Colonic mucosa (tissue), 4 donors: ENCODE data around the gene SEC31A. TPM values are rescaled to one million over a fixed set of nuclear protein-coding genes. Genes with fewer than 3 reads are reported as not detected.

ENCODE experiments used
- DNase-seq: peaks from one replicate; pipeline ENCODE4 v3.0.0-alpha.2; 2020
- H3K27ac ChIP-seq: fragments of 200-600 bp; one replicate; pipeline ENCODE4 v1.8.0; 2021
- H3K27me3 ChIP-seq: fragments of 200-600 bp; one replicate; pipeline ENCODE4 v1.8.0; 2021
- H3K36me3 ChIP-seq: fragments of 200-600 bp; one replicate; pipeline ENCODE4 v1.8.0; 2021
- H3K4me1 ChIP-seq: fragments of 200-600 bp; one replicate; pipeline ENCODE4 v1.8.0; 2021; ENCODE audit warnings: mild to moderate bottlenecking
- H3K4me3 ChIP-seq: fragments of 200-600 bp; one replicate; pipeline ENCODE4 v1.8.0; 2021
- H3K9ac ChIP-seq, 2 donors: one replicate each; pipeline ENCODE4 v1.7.0; 2013; ENCODE audit warnings: control low read depth in 2 of 2, low read depth in 2 of 2, low read length in 2 of 2
- H3K9me3 ChIP-seq: fragments of 200-600 bp; one replicate; pipeline ENCODE4 v1.8.0; 2021
- intact Hi-C: fragments of 100-400 bp; cut with DNase I; formaldehyde crosslinking; loops from one replicate; pipeline ENCODE4 v1.14.1; 2022
- total RNA-seq, 2 donors: library from RNA; stranded (reverse); fragmentation: NEBNext Ultra II Directional in 1 of 2; extraction: Animal tissue kit (Norgen Biotek cat#: 25700) in 1 of 2; gene quantifications; one replicate each; pipeline ENCODE4 v1.2.1, GENCODE V29; 2021
- TF ChIP-seq, protein P1 (sequence below): fragments of 200-600 bp; IDR thresholded peaks from one replicate; pipeline ENCODE4 v1.8.0; 2022; ENCODE audit warnings: antibody characterized with exemption, mild to moderate bottlenecking
- donor health status: healthy.
- donor health status: DM: no; HTN: no; CAD: no.
- donor health status: DM: no; HTN: no; CAD: no.

SEC31A gene
- total RNA-seq, 2 donors from 2014 or later: 158 to 188 TPM

DNA sequence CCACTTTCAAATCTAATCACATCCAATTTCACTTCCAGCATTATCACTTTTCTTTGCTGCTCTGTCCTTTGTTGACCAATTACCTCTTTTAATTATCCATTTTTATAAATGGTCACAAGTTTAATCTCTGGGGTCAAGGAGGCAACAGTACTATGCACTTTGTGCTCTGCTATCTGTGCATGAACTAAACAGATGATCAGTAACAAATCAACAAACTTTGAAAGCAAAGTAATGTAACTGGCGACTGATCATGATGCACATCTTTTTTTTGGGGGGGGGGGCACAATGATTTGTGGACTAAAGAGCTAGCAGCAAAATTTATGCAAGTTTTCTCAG is 1.5 kb upstream of the SEC31A start:
- H3K4me3 ChIP-seq: no peak overlapping the region
- no peak overlapping the region for H3K9ac ChIP-seq
- no peaks in the 10 kb centered on the region for H3K9me3 ChIP-seq
- H3K27ac ChIP-seq: no peak overlapping the region
- intact Hi-C loops: loop anchor here (5.0 kb wide), 1 partner anchor 120 kb away; the partner anchor contains the start of gene LIN54
- TF ChIP-seq, protein P1, sequence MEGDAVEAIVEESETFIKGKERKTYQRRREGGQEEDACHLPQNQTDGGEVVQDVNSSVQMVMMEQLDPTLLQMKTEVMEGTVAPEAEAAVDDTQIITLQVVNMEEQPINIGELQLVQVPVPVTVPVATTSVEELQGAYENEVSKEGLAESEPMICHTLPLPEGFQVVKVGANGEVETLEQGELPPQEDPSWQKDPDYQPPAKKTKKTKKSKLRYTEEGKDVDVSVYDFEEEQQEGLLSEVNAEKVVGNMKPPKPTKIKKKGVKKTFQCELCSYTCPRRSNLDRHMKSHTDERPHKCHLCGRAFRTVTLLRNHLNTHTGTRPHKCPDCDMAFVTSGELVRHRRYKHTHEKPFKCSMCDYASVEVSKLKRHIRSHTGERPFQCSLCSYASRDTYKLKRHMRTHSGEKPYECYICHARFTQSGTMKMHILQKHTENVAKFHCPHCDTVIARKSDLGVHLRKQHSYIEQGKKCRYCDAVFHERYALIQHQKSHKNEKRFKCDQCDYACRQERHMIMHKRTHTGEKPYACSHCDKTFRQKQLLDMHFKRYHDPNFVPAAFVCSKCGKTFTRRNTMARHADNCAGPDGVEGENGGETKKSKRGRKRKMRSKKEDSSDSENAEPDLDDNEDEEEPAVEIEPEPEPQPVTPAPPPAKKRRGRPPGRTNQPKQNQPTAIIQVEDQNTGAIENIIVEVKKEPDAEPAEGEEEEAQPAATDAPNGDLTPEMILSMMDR: no peak
- H3K27me3 ChIP-seq: no peaks in the 10 kb centered on the region
- H3K36me3 ChIP-seq: no peaks in the 10 kb centered on the region
- no peaks in the 10 kb centered on the region for H3K4me1 ChIP-seq
- DNase-seq: no peak

DNA sequence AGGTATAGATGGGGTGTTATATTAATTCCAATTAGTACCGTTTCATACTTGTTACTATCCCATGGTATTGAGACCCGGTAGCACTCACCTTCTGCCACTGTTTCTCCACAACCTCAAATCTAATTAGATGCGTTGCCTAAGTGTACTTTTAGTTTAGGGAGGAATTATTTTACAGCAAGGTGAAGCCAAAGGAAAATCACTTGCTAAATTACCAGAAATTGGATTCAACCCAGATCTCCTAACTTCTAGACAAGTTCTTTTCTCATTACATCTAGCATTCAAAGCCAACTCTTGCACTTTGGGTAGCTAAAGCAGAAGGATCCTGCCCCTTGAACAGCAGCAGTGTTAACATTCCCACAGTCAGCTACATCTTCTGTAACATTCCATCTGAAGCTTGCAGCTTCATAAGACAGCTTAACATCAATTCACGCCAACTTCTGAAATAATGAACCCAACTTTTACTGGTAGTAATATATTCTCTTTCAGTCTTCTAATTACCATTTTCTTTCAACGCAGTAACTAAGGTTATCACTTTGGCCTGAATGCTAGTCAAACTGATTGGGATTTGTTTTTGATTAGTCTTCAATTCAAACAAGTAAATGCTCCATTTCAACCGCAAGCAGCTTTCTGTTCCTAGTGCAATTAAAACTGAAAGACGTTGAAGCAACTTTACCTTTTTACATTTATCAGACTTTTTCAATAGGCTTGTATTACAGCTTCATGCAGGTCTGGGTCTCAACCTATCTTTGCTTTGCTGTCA is 934 bp upstream of the SEC31A start:
- Histone ChIP-seq H3K4me1 (no peaks in the 10 kb centered on the region), H3K4me3 (peak overlapping the region; percentile 55), H3K27ac (peak overlapping the region; percentile 86), H3K36me3 (no peaks in the 10 kb centered on the region), H3K9ac (peak overlapping the region; percentile 98 to 99), H3K27me3 (no peaks in the 10 kb centered on the region), H3K9me3 (no peaks in the 10 kb centered on the region)
- intact Hi-C loops: loop anchor here (5.0 kb wide), 1 partner anchor 120 kb away; the partner anchor contains the start of gene LIN54
- TF ChIP-seq, protein P1: no peak
- no peak for DNase-seq

DNA sequence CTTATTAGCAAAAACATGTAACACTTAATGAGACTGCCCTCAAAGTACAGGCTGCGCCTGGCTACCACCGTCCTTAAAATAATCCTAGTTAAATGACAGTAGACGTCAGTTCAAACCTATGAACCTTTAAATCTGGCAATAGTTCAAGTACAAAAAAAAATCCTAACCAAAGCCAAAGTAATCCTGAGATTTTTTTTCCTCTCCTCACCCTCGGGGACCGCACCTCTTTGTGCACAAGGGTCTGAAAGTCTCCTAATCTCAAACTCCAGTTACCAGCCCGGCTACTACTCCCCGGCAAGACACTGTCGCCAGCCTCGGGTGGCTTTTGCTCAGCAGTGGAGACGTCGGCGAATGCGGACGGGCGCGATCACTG is 439 bp downstream of the SEC31A start:
- no peaks in the 10 kb centered on the region for H3K4me1 ChIP-seq
- intact Hi-C loops: loop anchor here (5.0 kb wide), 1 partner anchor 122 kb away; the partner anchor contains the start of gene LIN54
- no peak for DNase-seq
- H3K27ac ChIP-seq: peak overlapping the region; percentile 86
- peak overlapping the region; percentile 98 to 99 for H3K9ac ChIP-seq
- TF ChIP-seq, protein P1: no peak
- no peaks in the 10 kb centered on the region for H3K36me3 ChIP-seq
- H3K27me3 ChIP-seq: no peaks in the 10 kb centered on the region
- H3K9me3 ChIP-seq: no peaks in the 10 kb centered on the region
- H3K4me3 ChIP-seq: peak overlapping the region; percentile 55

DNA sequence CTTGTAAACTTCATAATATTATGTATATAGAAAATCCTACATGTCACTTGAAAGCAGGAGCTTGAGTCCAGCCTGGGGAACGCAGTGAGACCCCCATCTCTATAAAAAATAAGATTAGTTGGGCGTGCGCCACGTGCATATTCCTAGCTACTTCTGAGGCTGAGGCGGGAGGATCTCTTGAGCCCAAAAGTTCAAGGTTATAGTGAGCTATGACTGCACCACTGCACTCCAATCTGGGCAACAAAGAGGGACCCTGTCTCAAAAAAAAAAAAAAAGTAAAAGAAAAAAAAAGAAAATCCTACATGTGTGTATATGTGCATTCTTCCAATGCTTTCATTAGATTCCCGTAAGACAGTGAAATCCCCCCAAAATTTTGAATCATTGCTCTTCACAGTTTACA is 1.7 kb downstream of the SEC31A start:
- Histone ChIP-seq H3K4me3 (peak overlapping the region; percentile 55), H3K9me3 (no peaks in the 10 kb centered on the region), H3K27me3 (no peaks in the 10 kb centered on the region), H3K36me3 (no peaks in the 10 kb centered on the region), H3K9ac (no peak overlapping the region), H3K4me1 (no peaks in the 10 kb centered on the region), H3K27ac (no peak overlapping the region)
- DNase-seq: no peak
- TF ChIP-seq, protein P1: no peak
- intact Hi-C loops: no loop called here

DNA sequence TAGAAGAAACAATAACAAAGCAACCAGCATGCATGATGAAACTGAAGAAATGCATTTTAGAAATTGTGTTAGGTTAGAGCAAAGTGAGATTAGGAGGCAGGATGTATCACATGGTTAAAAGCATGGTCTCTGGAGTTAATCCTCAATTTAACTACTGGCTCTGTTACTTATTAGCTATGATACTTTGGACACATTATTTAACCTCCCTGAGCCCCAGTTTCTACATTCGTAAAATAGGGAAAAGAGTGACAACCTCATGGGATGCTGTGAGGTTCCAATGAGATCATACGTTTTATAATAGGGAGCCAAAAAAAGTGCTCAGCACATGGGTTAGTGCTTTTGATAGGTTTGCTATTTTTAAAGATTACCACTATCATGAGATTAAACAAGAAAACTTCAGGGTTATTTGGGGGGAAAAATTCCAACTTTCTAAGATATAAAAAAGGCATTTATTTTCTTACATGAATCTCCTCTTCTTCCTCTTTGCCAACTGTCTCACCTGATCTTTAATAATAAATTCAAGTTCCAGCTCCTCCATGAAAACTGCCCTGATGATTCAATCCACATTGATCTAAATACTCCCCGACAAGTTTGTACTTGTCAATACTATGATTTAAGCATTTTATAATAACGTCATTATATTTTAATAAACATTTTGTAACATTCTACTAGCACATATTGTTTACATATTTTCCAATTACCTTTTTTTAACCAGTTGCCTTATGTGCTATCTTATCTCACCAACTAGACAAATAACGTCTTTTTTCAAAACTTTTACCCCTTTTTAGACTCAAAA is 4.6 kb downstream of the SEC31A start:
- H3K27me3 ChIP-seq: no peaks in the 10 kb centered on the region
- no peak overlapping the region for H3K4me3 ChIP-seq
- no peaks in the 10 kb centered on the region for H3K4me1 ChIP-seq
- H3K36me3 ChIP-seq: no peaks in the 10 kb centered on the region
- no peaks in the 10 kb centered on the region for H3K9me3 ChIP-seq
- DNase-seq: no peak
- intact Hi-C loops: no loop called here
- no peak overlapping the region for H3K9ac ChIP-seq
- TF ChIP-seq, protein P1: no peak
- H3K27ac ChIP-seq: no peak overlapping the region
